OCI-M2 (cell line): ENCODE measurements around the gene LTBP1.
"Not testable (repeated sequence)": the region's sequence is repeated elsewhere in the genome, so short reads cannot be mapped to it uniquely, and the experiment has no call there.

Experiments
- DNase-seq: peaks from one replicate; lab custom pipeline; 2025; ENCODE audit not compliant: unreplicated experiment; lab: John Stamatoyannopoulos, UW

The LTBP1 gene, protein sequence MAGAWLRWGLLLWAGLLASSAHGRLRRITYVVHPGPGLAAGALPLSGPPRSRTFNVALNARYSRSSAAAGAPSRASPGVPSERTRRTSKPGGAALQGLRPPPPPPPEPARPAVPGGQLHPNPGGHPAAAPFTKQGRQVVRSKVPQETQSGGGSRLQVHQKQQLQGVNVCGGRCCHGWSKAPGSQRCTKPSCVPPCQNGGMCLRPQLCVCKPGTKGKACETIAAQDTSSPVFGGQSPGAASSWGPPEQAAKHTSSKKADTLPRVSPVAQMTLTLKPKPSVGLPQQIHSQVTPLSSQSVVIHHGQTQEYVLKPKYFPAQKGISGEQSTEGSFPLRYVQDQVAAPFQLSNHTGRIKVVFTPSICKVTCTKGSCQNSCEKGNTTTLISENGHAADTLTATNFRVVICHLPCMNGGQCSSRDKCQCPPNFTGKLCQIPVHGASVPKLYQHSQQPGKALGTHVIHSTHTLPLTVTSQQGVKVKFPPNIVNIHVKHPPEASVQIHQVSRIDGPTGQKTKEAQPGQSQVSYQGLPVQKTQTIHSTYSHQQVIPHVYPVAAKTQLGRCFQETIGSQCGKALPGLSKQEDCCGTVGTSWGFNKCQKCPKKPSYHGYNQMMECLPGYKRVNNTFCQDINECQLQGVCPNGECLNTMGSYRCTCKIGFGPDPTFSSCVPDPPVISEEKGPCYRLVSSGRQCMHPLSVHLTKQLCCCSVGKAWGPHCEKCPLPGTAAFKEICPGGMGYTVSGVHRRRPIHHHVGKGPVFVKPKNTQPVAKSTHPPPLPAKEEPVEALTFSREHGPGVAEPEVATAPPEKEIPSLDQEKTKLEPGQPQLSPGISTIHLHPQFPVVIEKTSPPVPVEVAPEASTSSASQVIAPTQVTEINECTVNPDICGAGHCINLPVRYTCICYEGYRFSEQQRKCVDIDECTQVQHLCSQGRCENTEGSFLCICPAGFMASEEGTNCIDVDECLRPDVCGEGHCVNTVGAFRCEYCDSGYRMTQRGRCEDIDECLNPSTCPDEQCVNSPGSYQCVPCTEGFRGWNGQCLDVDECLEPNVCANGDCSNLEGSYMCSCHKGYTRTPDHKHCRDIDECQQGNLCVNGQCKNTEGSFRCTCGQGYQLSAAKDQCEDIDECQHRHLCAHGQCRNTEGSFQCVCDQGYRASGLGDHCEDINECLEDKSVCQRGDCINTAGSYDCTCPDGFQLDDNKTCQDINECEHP (N-terminal part only)

DNA sequence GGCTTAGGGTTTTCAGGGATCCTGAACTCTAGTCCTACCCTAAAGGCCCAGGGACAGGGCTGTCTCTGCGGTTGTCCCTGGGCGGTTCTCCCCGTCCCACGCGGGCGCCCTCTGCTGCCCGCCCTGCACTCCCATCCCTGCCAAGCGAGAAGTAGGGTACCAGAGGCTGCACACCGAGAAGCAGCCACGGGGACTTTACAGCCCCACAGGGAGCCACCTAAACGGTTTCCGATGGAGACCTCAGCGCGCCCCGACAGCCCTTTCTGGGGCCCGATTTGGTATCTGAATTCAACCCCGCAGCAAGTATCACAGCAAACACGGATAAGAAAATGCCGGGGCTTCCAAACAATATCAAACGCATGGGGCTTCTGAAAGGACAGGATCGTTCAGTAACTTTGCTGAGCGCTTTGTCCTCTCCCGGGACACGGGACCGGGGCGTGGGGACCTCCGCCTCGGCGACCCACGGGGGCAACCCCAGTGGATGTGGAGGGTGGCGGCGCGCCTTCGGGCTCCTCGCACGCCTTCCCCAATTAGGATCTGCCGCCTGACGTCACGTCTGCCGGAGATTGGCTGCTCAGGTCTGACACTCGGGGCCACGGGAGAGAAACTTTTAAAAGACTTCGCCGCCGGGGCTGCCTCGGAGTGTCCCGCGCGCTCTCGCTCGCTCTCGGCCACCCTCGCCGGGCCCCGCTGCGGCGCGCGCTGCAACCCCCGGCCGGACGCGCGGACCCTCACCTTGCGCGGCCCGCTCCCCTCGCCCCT, at the start of gene LTBP1:
LTBP1 (plus strand) TSS at position 640 of the 762 bp plus-strand sequence. CDS start 372 bp downstream, outside the sequence.
- no peak for DNase-seq

DNA sequence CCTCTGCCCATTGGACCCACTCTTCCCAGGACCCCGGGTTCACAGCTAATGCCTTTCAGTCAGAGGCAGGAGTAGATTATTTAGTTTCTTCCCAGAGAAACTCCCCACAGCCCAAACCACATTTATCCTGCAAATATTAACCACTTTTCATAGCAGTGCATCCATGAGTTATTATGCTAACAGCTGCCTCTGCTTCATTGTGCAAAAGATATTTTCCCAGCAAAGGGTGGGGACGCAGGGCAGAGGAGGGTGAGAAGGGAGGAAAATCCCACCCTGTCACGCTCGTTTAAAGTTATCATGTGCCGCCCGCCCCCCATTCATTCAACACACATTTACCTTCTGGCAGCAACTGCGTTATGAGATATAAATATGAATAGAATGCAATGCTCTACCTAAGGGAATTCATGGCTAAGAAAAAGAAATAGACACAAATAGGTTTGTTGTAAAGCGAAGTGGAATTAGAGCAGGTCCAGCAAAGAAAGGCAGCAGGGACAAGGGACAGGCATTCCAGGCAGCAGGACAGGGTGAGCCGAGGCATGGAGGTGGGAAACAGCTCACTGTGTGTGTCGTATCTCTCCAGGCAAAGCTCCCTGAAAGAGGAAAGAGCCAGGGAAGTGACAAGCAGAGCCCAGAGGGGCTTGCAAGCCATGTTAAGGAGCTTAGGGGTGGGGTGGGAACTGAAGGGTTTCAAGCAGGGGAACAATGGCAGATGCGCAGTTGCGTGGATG, 46.3 kb upstream of the LTBP1 start:
- DNase-seq = no peak

DNA sequence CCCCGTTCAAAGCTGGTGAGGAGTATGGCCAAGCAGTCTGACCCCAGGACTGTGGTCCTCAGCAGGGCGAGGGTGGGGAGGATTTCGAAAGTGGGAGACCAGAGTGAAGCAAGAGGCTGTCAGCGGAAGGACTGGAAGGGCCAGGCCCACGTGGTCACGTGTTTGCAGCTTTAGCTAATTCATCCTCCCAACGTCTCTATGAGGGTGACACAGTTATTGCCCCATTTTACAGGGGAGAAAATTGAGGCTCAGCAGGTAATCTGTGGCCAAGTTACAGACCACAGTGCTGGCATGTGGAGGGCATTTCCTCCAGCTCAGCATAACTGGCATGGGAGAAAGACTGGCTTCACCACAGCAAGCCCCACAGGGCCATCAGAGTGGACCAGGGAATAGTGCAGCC, 45.4 kb upstream of the LTBP1 start:
- DNase-seq = no peak

- DNase-seq = no peak
Measured at GRCh38 chr2:32902174-32902573, 44.6 kb upstream of the LTBP1 start.

- no peak for DNase-seq
Measured at GRCh38 chr2:32902986-32903385, 43.8 kb upstream of the LTBP1 start.

DNA sequence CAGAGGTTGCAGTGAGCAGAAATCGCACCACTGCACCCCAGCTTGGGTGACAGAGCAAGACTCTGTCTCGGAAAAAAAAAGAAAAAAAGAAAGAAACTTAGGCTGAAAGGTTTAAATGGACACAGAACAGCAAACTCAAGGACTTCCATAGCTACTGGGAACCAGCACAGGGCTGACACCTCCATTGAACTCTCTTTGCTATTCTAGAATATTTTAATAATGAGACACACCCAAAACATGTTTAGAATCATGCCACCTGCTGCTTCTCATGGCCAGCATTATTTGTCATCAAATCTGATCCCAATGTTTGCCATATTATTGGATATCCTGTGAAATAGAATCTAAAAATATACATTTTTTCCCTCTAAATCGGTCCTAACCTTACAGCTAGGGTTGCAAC, 42.7 kb upstream of the LTBP1 start:
- DNase-seq = no peak

DNA sequence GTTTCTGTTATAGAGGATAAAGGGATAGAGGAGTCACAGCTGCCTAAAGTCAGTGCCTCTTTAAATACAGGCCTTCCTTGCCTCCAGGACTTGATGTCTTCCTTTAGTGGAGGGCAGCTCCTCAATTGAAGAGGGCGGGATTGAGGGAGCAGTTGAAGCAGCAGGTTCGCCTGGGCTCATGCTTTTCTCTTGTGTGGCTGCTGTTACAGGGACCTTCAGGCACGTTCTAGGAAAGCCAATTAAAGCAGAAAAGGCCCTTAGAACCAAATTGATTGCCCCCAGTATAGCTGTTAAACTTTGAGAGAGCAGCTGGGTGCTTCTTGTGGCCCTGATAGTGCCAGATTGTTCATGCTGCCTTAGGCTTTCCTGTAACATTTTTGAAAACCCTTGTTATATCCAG, 42.0 kb upstream of the LTBP1 start:
- no peak for DNase-seq

DNA sequence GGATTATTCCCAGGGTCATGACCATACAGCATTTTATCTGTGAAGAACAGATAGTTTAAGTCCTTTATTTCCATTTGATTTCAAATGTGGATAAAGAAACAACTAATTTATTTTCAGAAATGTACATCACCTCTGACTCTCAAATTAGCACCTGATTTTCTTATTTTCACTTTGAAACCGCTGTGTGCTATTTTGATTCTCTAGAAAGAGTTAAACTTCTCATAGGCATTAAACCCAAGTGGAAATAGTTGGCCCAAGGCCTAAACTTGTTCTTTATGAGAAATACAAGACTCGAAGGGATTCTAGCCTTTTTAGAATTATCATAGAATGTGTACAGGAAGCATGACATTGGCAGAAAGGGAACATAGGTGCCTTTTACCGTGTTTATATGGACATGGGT, 41.5 kb upstream of the LTBP1 start:
- DNase-seq = no peak

GRCh38 chr2:32910883-32911598, 35.7 kb upstream of the LTBP1 start:
- no peak for DNase-seq

GRCh38 chr2:32915694-32916093, 31.1 kb upstream of the LTBP1 start:
- DNase-seq = no peak

- no peak for DNase-seq
Measured at GRCh38 chr2:32918774-32919173, 28.0 kb upstream of the LTBP1 start.

DNA sequence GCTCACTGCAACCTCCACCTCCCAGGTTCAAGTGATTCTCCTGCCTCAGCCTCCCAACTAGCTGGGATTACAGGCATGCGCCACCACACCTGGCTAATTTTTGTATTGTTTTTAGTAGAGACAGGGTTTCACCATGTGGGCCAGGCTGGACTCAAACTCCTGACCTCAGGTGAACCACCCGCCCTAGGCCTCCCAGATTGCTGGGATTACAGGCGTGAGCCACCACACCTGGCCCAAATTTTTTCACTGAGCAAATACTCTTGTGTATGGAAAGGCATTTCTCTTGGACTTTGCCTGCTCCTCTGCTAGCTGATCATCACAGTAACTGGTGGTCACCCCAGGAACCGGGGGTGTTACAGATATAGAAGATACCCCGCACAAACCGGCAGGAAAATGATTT, 26.9 kb upstream of the LTBP1 start:
- DNase-seq = not testable (repeated sequence)

GRCh38 chr2:32921486-32921885, 25.3 kb upstream of the LTBP1 start:
- not testable (repeated sequence) for DNase-seq

DNA sequence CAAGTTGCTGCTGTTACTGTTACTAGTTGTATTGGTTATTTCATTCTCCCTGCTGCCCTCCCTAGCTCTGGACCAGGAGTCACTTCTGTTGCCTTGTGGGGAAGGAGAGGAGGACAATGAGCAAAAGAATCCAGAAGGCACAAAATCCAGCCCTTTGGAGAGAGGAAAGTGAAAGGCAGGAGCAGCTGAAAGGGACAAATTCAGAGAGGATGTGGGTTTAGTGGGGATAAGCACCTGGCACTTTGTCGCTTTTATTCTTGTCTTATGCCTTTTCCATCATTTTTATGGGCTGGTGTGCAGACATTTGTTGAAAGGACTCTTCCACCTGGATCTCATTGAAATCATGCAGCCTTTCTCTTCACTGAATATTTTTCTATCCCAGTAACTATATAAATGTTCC, 24.3 kb upstream of the LTBP1 start:
- no peak for DNase-seq

DNA sequence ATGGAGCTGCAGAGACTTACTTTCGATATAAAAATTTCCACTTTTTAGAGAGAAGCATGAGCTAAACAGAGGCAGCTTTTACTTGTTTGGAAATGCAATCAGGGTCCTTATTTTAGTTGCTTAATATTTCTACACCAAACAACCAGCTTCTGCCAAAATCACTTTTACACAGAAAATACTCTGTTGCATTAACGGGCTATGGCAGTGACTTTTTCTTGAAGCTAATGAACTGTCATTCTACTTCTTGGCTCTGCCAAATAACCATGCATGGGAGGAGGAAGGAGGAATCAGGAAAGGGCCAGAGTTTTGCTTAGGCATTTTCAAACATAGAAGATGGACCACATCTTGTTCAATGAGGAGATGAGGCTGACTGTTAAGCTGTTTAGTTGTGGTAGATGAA, 23.6 kb upstream of the LTBP1 start:
- no peak for DNase-seq

- DNase-seq = no peak
Measured at GRCh38 chr2:32925283-32925815, 21.4 kb upstream of the LTBP1 start.

GRCh38 chr2:32925976-32926707, 20.6 kb upstream of the LTBP1 start:
- DNase-seq = no peak

DNA sequence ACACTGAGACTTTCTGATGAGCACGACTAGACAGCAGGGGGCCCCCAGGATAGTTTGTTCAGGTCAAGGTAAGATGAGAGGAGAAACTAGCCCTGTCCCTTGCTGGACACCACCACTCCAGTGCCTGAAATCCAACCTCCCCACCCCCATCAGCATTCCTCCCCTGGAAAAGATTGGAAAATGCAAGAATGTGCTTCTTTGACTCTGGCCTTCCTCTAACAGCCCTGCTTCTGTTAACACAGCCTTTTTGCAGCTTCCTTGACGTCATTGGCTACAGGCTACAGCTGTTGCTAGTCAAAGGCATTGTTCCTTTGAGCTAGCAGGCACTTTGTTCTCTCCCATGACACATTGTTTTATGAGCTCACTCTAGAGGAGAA, 20.1 kb upstream of the LTBP1 start:
- no peak for DNase-seq
